Mesenteric fat pad (tissue), 1 donor: ENCODE measurements around the gene DRC3. TPM values are rescaled to one million over a fixed set of nuclear protein-coding genes. Genes with fewer than 3 reads are reported as not detected.
"Not testable (repeated sequence)": the region's sequence is repeated elsewhere in the genome, so short reads cannot be mapped to it uniquely, and the experiment has no call there.

ENCODE experiments used
- DNase-seq: peaks from one replicate; pipeline ENCODE4 v3.0.0-alpha.2; 2020; ENCODE audit warnings: low spot score
- total RNA-seq: library from RNA; stranded (reverse); fragmentation: NEBNext Ultra II Directional; extraction: Animal tissue kit (Norgen Biotek cat#: 25700); gene quantifications from one replicate; pipeline ENCODE4 v1.2.1, GENCODE V29; 2021
- donor health status: DM: yes; HTN: yes; CAD: no.

DRC3 gene
- total RNA-seq, 1 donor from 2014 or later = 0.32 TPM

DNA sequence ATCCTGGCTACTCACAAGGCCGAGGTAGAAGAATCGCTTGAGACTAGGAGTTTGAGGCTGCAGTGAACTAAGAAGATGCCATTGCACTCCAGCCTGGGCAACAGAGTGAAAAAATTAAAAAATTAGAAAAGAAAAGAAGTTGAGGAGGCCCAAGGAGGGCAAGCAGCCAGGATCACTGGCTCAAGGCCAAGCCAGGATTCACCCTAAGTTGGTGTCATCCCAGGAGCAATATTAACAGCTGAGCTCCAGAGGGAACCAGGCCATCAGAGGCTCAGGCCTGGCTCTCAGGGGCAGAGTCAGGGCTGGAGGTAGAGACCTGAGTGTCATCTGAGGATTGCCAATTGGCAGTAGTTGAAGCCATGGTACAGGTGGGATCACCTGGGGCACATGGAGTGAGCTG is 20.7 kb downstream of the DRC3 start:
- DNase-seq = no peak

- no peak for DNase-seq
These were observed 21.2 kb downstream of the DRC3 start for GRCh38 chr17:17993852-17994251.

GRCh38 chr17:17994271-17995069 is 21.8 kb downstream of the DRC3 start:
- DNase-seq = no peak

- DNase-seq = not testable (repeated sequence)
These were observed 23.2 kb downstream of the DRC3 start for GRCh38 chr17:17995887-17996286.

GRCh38 chr17:17998934-17999333 is 26.3 kb downstream of the DRC3 start:
- DNase-seq = no peak

GRCh38 chr17:17999364-18000029 is 26.8 kb downstream of the DRC3 start:
- DNase-seq = no peak

DNA sequence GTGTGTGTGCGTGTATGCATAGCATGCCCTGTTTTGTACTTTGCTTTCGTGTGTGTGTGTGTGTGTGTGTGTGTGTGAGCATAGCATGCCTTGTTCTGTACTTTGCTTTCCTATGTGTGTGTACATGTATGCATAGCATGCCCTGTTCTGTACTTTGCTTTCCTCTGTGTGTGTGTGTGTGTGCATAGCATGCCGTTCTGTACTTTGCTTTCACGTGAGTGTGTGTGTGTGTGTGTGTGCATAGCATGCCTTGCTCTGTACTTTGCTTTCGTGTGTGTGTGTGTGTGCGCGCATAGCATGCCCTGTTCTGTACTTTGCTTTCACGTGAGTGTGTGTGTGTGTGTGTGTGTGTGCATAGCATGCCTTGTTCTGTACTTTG is 27.4 kb downstream of the DRC3 start:
- no peak for DNase-seq

DNA sequence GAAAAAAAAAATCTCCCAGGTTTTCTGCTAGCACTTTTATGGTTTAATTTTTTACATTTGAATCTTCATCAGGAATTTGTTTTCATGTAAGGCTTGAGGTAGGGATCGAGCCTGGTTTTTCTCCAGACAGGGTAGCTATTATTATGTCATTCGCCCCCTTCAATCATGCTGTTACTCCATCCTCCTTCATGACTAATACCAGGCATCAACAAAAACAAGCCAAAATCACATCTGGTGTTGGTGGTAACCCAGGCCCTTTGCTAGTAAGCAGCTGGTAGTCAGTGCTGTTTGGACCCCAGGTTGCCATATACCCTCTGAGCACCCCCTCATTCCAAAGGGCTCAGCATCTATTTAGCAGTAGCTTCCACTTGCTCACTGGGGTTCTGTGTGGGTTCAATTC is 29.5 kb downstream of the DRC3 start:
- DNase-seq = no peak

DNA sequence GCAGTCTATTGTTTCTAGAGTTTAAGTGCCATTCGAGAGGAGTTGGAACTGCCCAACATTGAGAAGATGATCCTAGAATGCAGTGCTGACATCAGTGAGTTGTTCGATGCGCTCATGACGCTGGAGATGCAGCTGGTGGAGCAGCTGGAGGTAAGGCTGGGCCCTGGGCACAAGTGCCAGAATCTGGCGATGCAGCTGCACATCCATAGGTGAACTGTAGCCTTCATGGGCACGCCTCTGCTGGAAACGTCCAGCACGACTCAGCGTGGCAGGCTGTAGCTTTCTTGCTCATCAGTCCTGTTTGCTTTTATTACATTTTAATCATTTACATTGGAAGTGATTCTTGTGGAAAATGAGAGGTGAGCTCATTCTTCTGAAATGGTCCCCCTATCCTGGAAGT is 31.7 kb downstream of the DRC3 start:
- DNase-seq = no peak

GRCh38 chr17:18004884-18005305 is 32.2 kb downstream of the DRC3 start:
- DNase-seq = no peak

GRCh38 chr17:18005496-18005895 is 32.8 kb downstream of the DRC3 start:
- DNase-seq = no peak

DNA sequence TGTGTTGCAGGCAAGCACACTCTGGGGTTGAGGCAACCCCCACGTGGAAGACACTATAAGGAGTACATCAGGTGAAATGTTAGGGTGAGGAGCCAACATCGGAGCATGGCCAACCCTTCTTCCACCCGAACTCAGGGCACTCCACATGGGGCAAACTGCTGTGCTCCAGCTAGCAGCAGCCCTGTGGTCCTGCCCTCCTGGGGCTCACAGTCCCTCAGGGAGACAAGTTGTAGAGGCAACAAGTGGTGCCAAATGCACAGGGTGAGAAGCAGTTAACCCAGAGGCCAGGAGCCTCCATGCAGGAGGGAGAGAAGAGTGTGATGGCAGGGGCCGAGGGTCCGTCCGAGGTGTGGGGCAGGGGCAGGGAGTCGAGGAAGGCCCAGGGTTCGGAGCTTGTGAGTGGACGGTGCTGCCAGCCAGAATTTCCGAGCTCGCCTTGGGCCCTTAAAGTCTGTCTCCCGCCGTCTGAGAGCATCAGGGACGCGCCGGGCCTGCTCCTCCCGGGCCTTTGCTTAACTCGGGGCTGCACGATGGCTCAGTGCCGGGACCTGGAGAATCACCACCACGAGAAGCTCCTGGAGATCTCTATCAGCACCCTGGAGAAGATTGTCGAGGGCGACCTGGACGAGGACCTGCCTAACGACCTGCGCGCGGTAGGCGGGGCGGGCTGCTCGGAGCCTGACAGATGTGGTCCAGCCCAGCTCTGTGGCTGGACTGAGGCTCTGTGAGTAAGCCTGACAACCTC is 34.0 kb downstream of the DRC3 start:
- DNase-seq = no peak

DNA sequence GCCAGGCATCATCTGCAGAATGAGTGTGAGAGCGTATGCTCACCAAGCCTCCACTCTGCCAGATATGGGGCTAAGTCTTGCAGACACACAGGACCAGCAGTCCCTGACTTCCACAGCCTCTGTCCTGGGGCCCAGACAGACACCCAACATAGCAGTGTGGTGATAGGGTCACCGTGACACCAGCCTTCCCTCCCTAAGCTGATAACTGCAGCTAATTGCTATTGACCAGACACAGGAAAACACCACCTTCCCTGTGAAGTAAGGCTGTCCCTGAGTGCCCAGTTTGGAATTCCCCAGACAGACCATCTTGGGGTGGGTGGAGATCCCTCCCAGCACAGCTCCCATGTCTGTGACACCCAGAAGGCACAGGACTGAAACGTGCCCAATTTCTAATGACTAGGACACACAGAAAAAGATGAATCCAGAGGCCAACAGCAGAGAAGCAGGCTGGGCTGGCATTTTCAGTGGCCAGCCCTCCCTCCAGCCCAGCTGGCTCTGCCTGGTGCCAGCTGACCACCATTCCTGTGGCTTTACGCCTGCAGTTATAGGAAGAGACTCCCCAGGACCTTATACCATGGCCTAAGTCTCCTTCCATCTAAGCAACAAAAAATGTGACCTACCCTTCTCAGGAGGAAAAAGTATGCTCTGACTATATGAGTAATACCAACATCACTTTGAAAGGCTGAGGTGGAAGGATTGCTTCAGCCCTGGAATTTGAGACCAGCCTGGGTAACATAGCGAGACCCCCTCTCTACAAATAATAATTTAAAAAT is 36.0 kb downstream of the DRC3 start:
- DNase-seq = no peak

DNA sequence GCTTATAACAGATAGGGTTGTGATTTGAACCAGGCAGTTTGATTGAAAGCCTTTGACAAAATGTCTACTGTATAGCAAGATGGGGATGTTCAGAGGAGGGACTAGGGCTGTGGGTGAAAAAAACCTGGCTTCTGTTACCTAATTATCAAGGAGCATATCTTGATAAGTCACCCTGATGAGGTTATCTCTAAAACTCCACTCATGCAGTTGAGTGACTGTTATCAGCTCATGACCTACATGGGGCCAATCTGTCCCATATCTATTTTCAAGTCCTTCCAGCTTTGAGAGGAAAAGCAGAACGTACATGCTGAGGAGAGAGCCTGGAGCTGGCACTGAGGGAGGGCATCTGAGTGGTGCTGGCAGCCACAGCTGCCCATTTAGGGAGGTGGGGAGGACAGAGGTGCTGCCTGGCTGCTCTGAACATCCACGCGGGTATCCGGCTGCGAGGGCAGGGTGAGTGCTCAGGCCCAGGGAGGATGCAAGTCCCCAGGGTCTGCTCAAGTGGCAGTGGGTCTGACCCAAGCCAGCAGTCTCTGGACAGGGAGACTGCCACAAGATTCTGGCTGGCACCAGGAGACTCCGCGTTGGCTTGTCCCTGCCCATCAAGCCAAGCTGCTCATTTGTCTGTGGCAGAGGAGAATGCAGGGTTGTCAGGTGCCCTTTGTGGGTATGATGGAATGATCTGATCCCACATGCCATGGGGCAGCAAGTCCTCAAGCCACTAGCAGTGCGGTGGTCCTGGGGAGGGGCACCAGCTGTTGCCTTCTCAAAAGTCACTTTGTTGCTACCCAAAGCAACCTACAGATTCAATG is 37.2 kb downstream of the DRC3 start:
- DNase-seq = no peak

- no peak for DNase-seq
These were observed 38.6 kb downstream of the DRC3 start for GRCh38 chr17:18011286-18011685.

GRCh38 chr17:18014006-18014405 is 41.3 kb downstream of the DRC3 start:
- DNase-seq = no peak

- no peak for DNase-seq
These were observed 42.9 kb downstream of the DRC3 start for GRCh38 chr17:18015593-18015992.

DNA sequence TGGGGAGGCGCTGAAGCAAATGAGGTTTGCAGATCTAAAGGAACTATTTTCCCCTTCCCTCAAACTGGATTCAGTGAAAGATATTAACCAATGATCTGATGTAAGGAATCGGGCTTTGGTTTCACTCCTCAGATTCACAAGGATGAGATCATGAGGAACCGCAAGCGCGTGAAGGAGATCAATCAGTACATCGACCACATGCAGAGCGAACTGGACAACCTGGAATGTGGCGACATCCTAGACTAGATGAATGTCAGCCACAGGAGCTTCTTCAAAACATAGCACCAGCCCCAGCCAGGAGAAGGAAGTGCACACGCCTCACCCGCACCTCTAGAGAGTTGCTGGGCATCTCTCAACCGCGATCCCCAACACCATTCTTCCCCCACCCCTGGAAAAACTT is 43.8 kb downstream of the DRC3 start:
- DNase-seq = no peak

GRCh38 chr17:18017958-18018357 is 45.3 kb downstream of the DRC3 start:
- DNase-seq = no peak

GRCh38 chr17:18018411-18018921 is 45.8 kb downstream of the DRC3 start:
- DNase-seq = no peak

DNA sequence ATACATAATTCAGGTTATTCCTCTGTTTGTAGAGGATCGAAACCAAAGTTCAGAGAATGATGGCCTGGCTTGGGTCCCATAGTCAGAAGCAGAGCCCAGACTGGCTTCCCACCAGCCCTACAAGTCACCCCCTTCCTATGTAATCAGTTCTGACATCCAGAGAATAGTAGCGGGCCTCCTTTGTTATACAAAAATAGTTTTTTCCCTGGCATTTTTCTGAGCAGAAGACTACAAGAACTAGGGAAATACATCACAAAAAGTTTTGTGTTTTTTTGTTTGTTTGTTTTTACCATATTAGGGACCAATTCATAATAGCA is 47.1 kb downstream of the DRC3 start:
- DNase-seq = no peak
